ENCODE data around the gene DNAJB2. TPM values are rescaled to one million over a fixed set of nuclear protein-coding genes. Genes with fewer than 3 reads are reported as not detected.
A peak's percentile ranks its signal among the peaks of the same experiment; 100 is the strongest.

DNAJB2 gene
- total RNA-seq, 4 donors from 2014 or later: 34.7 to 69.4 (median 58.3) TPM

- H3K27me3 ChIP-seq: no peaks in the 10 kb centered on the region
- peak; percentile 77 to 78 for TF ChIP-seq POLR2A (IDR thresholded peaks at IDR 0.05)
- TF ChIP-seq, protein P1, sequence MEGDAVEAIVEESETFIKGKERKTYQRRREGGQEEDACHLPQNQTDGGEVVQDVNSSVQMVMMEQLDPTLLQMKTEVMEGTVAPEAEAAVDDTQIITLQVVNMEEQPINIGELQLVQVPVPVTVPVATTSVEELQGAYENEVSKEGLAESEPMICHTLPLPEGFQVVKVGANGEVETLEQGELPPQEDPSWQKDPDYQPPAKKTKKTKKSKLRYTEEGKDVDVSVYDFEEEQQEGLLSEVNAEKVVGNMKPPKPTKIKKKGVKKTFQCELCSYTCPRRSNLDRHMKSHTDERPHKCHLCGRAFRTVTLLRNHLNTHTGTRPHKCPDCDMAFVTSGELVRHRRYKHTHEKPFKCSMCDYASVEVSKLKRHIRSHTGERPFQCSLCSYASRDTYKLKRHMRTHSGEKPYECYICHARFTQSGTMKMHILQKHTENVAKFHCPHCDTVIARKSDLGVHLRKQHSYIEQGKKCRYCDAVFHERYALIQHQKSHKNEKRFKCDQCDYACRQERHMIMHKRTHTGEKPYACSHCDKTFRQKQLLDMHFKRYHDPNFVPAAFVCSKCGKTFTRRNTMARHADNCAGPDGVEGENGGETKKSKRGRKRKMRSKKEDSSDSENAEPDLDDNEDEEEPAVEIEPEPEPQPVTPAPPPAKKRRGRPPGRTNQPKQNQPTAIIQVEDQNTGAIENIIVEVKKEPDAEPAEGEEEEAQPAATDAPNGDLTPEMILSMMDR (IDR thresholded peaks at IDR 0.05): peak in 1 of 6 experiments; percentile 21
- peak; percentile 88 to 98 (median 96) for DNase-seq
- H3K36me3 ChIP-seq: peaks cover 0 to under 1% (median 0%) of the 10 kb centered on the region in 3 donors
- no peaks in the 10 kb centered on the region for H3K9me3 ChIP-seq
- peaks cover 7 to 59% (median 41%) of the 10 kb centered on the region in 4 donors for H3K4me1 ChIP-seq
- H3K27ac ChIP-seq: peak within 1 kb of the TSS; percentile 86 to 98 (median 92)
- H3K4me3 ChIP-seq: peak within 1 kb of the TSS; percentile 65 to 88 (median 76)
Observed at GRCh38 chr2:219245148-219245898, 33.8 kb upstream of the DNAJB2 start, which contains the start of the genes GLB1L and STK16. Gene GLB1L (minus strand): TSS chr2:219245444. CDS start chr2:219243573, 1,871 bp downstream. Gene STK16 (plus strand): TSS chr2:219245479. CDS start chr2:219246000, 521 bp downstream.

GRCh38 chr2:219245899-219246230 lies 33.3 kb upstream of the DNAJB2 start:
- peak overlapping the region; percentile 86 to 98 (median 92) for H3K27ac ChIP-seq
- peaks cover 7 to 65% (median 43%) of the 10 kb centered on the region in 4 donors for H3K4me1 ChIP-seq
- peaks cover 0 to 6% (median 0%) of the 10 kb centered on the region in 3 donors for H3K36me3 ChIP-seq
- H3K27me3 ChIP-seq: no peaks in the 10 kb centered on the region
- H3K9me3 ChIP-seq: no peaks in the 10 kb centered on the region
- DNase-seq: no peak
- TF ChIP-seq, protein P1 (IDR thresholded peaks at IDR 0.05): no peak
- TF ChIP-seq POLR2A (IDR thresholded peaks at IDR 0.05): no peak
- H3K4me3 ChIP-seq: peak overlapping the region; percentile 65 to 88 (median 76)

DNA sequence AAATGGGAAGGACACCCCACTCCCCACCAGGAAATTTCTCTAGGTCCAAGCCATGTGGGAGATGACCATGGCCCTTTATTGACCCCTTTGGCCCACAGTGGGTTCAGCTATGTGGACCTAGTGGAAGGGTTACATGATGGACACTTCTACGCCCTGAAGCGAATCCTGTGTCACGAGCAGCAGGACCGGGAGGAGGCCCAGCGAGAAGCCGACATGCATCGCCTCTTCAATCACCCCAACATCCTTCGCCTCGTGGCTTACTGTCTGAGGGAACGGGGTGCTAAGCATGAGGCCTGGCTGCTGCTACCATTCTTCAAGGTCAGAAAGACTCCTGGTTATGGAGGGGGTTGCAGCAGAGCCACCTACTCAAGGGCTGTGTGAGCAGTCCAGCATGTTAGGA lies 32.6 kb upstream of the DNAJB2 start:
- H3K4me1 ChIP-seq: peaks cover 7 to 71% (median 48%) of the 10 kb centered on the region in 4 donors
- H3K4me3 ChIP-seq: peak overlapping the region in 1 of 4 donors; percentile 65
- TF ChIP-seq POLR2A (IDR thresholded peaks at IDR 0.05): no peak
- TF ChIP-seq, protein P1 (IDR thresholded peaks at IDR 0.05): no peak
- H3K27ac ChIP-seq: peak overlapping the region; percentile 49 to 98 (median 92)
- H3K27me3 ChIP-seq: no peaks in the 10 kb centered on the region
- H3K9me3 ChIP-seq: no peaks in the 10 kb centered on the region
- no peak for DNase-seq
- peaks cover 0 to 13% (median 0%) of the 10 kb centered on the region in 3 donors for H3K36me3 ChIP-seq

DNA sequence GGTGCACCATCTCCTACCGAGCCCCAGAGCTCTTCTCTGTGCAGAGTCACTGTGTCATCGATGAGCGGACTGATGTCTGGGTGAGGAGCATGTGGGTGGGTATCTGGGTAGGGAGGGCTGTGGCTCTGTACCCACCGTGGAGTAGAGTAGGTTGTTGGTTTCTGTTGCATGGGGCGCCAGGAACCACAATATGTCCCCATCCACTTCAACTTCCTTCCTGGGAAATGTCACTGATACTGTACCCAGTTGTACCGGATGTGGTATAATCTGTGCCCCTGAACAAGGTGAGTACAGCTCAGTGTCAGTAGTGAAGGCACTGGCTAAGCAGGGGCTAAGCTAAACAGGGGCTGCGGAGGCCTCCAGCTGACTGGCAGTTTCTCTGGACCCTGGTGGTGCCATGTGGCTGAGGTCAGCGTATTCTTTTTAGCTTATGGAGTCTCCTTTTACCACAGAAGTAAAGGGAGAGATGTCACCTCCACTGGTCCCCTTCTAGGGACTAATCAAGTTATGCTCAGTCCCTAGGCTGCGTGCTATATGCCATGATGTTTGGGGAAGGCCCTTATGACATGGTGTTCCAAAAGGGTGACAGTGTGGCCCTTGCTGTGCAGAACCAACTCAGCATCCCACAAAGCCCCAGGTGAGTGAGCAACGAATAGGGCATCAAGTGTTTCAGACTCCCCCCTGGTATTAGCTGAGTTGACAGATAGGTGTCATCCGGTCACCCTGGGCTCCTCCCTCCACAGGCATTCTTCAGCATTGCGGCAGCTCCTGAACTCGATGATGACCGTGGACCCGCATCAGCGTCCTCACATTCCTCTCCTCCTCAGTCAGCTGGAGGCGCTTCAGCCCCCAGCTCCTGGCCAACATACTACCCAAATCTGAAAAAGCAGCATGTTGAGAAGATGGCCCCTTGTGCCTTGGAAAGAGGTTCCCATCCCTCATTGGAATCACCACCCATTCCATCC lies 31.2 kb upstream of the DNAJB2 start:
- no peaks in the 10 kb centered on the region for H3K27me3 ChIP-seq
- TF ChIP-seq, protein P1 (IDR thresholded peaks at IDR 0.05): no peak
- TF ChIP-seq POLR2A (IDR thresholded peaks at IDR 0.05): no peak
- peak overlapping the region in 1 of 4 donors; percentile 38 for H3K4me3 ChIP-seq
- peaks cover 7 to 82% (median 54%) of the 10 kb centered on the region in 4 donors for H3K4me1 ChIP-seq
- peak in 2 of 3 donors; percentile 75 to 83 for DNase-seq
- peak overlapping the region; percentile 91 to 98 (median 92) for H3K27ac ChIP-seq
- no peaks in the 10 kb centered on the region for H3K9me3 ChIP-seq
- H3K36me3 ChIP-seq: peaks cover 0 to 13% (median 0%) of the 10 kb centered on the region in 3 donors

- H3K4me3 ChIP-seq: peak overlapping the region; percentile 14 to 38 (median 33)
- no peaks in the 10 kb centered on the region for H3K9me3 ChIP-seq
- peaks cover 0 to 13% (median 0%) of the 10 kb centered on the region in 3 donors for H3K36me3 ChIP-seq
- no peak for TF ChIP-seq POLR2A (IDR thresholded peaks at IDR 0.05)
- TF ChIP-seq, protein P1 (IDR thresholded peaks at IDR 0.05): no peak
- peaks cover 7 to 85% (median 54%) of the 10 kb centered on the region in 4 donors for H3K4me1 ChIP-seq
- DNase-seq: no peak
- H3K27me3 ChIP-seq: no peaks in the 10 kb centered on the region
- H3K27ac ChIP-seq: peak overlapping the region; percentile 91 to 98 (median 92)
Observed at GRCh38 chr2:219248845-219249202, 30.3 kb upstream of the DNAJB2 start.
